Epithelial cell of prostate (primary cell): ENCODE data around the gene TGOLN2.
"Not testable (repeated sequence)": the region's sequence is repeated elsewhere in the genome, so short reads cannot be mapped to it uniquely, and the experiment has no call there.

Experiments
- DNase-seq: peaks from one replicate; pipeline ENCODE4 v3.0.0-alpha.2; 2011; ENCODE audit warnings: low read depth, low spot score
- H3K27ac ChIP-seq: fragments of 450-650 bp; 2 replicates; pipeline ENCODE4 v1.5.1; 2017; ENCODE audit warnings: mild to moderate bottlenecking

TGOLN2 gene

DNA sequence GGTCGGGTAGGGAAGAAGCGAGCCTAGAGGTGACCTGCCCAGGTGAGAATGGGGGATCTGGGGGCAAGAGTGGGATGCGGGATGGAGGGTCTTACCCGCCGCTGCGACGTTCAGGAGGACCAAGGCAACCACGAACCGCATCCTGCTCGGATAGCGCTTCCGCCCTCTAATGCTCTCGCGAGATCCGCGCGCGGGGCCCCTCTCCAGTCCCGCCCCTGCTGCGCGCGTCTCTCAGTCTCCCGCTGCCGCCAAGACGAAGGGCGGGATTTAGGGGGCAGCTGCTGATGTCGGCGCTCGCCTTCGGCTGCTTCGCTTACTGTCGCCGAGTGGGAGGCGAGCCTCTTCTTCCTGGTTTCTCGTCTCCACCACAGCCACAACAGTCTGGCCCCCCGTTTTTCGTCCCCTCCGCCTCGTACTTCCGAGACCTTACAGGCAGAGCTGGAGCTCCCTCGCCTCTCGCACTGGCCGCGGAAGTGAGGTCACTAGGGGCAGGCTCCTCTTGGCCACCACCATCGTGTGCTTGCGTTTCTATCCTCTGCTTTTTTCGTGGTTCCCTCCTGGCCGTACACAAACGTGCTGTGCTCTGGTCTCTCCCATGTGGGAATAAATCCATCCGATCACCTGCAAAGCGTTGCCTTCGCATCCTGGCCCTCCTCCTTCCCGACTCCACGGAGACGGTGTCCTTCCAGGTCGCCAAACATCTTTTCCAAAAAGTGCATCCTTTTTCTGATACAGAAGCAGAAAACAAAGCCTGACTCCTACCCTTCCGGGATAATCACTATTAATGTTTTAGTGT, at the start of gene TGOLN2:
TSS of gene TGOLN2 (minus strand) at position 168 of the 796 bp plus-strand sequence. CDS start at position 141, 27 bp downstream.
- peak within 1 kb of the TSS; percentile 81 for H3K27ac ChIP-seq
- DNase-seq, result peak; percentile 33

DNA sequence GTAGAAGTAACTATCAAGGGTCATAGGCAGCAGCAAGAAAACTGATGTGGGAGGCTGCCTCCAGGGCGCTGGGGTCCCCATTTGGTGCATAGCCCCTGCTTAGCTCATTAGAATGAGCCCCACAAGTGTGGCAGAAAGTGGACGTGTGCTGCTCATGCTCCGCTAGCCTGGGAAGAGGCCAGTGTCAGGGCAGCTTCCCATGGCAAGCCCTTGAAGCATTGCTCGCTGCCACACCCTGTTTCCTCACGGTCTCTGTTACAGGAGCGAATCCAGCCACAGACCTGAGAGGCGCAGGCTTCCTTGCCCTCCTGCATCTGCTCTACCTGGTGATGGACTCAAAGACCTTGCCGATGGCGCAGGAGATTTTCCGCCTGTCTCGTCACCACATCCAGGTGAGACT, 49.3 kb upstream of the TGOLN2 start:
- H3K27ac ChIP-seq, result peak overlapping the region; percentile 68
- no peak for DNase-seq

DNA sequence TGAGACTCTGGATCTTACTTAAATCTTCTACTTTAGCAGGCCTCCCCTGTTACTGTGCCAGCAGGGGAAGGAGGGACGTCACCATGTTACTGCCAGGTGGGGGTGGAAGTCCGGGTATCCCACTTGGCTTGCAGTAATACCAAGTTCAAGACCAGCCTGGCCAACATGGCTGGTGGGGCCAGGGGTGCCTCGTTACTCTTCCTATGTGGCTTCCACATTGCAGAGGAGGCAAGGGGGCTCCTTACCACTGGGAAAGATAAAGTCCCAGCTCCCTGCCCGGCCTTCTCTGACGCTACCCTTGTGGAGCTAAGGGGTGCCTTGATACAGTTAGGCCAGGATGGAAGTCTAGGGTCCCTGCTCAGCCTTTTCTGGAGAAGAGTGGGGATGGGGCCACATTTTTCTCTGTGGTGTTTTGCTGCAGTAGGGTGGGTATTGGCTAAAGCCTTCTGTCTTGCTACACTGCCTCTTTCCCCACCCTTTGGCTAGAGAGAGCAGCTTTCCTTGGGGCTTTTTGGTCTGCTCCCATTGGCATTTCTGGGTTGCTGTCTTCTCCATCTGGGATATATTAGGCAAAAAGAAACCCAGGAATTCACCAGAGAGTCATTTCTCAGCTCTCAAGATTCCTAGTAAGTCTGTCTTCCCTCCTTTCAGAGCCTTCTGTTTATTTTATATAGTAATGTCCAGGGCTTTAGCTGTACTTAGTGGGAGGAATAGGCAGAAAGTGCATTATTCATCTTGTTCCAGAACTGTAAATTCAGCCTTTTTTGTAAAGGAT, 48.7 kb upstream of the TGOLN2 start:
- peak overlapping the region; percentile 68 for H3K27ac ChIP-seq
- no peak for DNase-seq

DNA sequence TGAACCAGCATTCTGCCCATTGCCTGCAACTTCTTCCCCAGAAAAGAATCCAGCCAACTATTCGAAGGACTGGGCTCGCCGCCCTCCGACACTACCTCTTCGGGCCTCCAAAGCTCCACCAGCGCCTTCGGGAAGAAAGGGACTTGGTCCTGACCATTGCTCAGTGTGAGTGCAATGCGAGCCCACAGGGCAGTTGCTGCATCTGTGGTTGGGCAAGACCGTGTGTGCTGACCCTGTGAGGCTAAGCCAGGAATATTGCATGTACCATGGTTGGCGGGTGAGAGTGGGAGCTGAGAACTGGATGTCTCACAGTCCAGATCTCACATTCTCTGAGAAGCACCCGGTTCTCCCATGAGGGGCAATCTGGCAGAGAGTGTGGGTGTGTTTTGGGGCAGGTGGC, 43.3 kb upstream of the TGOLN2 start:
- no peak overlapping the region for H3K27ac ChIP-seq
- DNase-seq, result no peak

DNA sequence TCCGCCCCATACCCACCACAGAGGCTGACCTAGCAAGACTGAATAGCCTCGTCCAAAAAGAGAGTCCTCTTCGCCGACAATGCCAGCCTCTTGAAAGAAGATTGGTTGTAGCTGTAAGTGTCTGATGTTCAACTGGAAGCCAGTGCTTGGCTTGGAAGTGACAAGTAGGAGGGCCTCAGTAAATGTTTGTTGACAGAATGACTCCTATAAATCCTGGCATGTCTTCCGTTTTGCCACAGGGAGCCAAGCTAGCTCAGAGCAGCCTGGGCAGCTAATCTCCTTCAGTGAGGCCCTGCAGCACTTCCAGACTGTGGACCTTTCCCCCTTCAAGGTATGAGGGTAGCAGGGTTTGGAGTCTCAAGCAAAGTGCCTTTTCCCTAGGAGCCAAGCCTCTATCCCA, 41.7 kb upstream of the TGOLN2 start:
- peak; percentile 22 for DNase-seq
- no peak overlapping the region for H3K27ac ChIP-seq

DNA sequence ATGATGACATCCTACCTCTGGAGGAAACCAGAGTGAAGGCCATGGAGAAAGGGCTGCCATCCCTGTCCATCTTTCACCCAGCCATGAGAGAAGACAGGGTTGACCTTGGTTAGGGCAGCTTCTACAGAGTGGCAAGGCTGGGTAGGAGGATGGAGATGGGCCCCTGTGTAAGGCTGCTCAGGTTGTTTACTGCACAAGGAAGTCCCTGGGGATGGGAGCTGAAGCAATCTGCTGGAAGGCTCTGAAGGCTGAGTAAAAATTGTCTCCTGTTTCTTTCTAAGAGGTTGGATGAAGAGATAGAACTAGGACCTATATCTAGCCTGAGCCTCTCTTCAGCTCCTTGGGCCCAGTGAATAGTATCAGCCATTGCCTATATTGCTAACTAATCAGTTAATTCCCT, 41.1 kb upstream of the TGOLN2 start:
- DNase-seq, result no peak
- H3K27ac ChIP-seq, result no peak overlapping the region

DNA sequence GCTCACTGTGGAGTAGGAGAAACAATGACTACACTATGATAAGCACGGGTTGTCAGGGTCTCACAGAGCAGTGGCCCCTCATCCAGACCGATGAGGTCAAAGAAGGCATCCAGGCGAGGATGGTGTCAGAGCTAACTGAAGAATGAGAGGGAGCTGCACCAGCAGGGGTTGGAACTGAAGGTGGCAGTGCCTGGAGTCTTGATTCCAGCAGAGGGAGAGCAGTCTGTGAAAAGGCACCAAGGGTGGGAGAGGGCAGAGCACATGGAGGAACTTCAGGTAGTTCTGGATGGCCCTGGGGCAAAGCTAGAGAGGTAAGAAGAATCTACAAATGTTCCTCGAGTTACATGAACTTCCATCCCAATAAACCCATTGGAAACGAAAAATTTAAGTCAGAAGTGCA, 39.4 kb upstream of the TGOLN2 start:
- no peak overlapping the region for H3K27ac ChIP-seq
- no peak for DNase-seq

DNA sequence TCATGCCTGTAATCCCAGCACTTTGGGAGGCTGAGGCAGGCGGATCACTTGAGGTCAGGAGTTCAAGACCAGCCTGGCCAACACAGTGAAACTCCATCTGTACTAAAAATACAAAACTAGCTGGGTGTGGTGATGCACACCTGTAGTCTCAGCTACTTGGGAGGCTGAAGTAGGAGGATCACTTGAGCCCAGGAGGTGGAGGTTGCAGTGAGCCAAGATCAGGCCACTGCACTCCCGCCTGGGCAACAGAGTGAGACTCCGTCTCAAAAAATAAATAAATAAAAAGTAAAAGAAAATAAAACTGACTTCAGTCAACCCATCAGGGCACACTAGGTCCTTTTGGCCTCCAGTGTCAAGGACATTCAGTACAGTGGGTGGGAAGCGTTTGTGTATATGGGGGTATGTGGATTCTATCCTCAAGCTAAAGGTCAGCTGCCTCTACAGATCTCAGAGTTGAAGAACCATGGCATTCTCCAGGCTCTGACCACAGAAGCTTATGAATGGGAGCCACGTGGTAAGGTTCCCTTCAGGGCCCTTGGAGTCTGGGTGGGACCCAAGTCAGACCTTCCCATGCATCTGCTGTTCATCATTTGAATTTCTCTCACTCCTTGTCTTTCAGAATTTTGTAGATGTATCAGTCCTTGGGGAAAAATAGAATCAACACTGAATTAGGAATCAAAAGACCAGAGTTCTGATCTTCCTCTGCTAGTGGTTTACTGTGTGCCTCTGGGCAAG, 35.0 kb upstream of the TGOLN2 start:
- not testable (repeated sequence) for H3K27ac ChIP-seq, DNase-seq

DNA sequence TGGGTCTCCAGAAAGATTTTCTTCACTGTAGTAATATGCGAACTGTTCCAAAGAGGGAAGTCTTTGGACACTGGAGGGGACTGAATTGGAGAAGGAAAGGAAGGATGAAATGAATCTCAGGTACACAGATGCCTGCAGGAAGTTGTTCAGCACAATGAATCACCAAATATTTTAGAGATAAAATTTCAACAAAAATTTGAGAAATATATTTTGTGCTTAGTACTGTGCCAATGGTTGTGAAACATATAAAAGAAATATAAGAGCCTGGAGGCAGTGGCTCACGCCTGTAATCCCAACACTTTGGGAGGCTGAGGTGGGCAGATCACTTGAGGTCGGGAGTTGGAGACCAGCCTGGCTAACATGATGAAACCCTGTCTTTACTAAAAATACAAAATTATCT, 29.9 kb upstream of the TGOLN2 start:
- DNase-seq, result no peak

DNA sequence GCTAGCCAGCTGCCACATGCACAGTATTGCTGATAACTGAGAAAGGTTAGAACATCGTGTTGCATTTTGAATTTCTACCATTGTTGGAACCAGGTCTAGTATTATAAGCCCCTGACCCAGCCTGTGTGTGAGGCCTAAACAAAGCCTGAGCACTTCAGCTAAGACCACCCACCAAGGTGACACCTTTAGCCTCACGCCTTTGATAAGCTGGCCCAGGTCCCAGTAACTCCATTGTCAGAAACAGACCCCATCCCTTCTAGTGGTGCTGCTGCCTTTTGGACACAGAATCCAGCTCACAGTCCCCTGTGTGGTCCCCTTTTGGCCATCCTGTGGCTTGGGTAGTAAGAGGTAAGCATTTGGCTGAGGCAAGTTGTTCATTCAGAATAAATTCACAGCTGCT, 28.4 kb upstream of the TGOLN2 start:
- no peak for DNase-seq
- no peak overlapping the region for H3K27ac ChIP-seq

More for the DNA sequence above, 29.9 kb upstream of the TGOLN2 start:
- H3K27ac ChIP-seq, result peak overlapping the region; percentile 51

DNA sequence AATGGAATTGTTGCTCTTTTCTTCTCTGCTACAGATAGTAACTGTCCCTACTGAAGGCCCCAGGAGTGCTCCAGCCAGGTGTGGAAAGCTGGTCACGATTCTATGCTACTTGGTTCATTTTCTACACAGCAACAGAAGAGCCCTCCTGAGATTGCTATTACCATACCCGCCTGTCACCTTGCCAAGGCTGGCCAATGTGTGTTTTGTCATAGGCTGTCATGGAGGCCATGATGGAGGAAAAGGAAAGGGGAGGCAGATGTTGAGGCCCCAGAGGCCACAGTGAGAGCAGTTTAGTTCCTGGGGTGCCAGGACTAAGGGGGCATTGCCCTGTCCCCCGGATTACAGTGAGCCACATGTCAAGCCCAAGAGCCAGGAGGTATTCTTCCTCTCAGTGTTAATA, 27.7 kb upstream of the TGOLN2 start:
- DNase-seq, result no peak
- peak overlapping the region; percentile 79 for H3K27ac ChIP-seq

DNA sequence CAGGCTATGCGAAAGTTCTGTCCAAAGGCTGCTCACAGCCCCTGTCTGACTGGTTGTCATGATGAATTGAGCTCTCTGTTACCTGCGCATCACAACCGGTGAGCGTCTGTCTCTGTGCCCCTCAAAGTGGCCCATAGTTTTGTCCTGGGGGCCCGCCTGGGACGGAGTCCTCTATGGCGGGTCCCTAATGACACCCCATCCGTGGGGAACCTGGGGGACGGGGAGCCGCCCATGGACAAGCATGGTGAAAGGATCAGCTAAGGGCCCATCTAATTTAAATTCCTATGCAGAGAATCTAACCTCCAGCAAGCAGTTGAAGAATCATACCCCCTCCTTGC, 27.3 kb upstream of the TGOLN2 start:
- peak overlapping the region; percentile 79 for H3K27ac ChIP-seq
- DNase-seq, result no peak

DNA sequence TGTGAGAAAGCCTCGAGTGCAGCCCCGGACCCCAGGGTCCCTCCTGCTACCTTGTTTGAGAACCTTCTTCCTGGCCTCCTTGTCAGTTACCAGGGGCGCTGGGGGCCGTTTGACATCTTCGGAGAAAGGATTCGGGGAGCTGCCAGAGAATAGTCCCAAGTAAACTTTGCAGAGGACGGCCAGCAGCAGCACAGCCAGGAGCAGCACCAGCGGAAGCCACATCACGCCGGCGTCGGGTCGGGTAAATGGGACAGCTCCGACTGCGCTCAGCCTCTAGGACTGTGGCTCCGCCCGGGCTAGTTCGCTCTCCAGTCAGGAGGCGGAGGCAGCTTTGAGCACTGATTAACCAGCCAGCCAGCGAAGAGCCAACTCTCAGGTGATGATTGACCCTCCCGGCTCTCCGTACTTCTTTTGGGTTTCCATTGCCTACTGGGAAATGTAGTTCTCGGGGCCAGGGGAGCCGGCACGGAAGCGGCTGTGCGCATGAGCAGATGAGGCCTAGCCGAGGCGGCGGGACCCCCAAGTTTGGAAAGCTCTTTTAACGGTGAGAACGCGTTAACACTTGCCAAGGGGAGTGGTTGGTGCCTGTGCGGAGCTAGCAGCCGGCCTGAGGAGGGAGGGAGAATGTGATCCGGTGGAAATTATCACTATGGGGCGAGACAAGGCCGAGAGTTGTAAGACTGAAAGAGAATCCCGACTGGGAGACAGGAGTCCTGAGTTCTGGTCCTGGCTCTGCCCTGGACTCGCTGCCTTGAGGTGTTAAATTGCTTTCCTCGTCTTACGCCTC, 26.7 kb upstream of the TGOLN2 start, which contains the start of the genes ELMOD3 and RETSAT:
TSS of gene ELMOD3 (plus strand) at position 484 of the 787 bp plus-strand sequence. CDS start 2,430 bp downstream, outside the sequence.
TSS of gene RETSAT (minus strand) at position 243 of the 787 bp plus-strand sequence. CDS start at position 222, 21 bp downstream.
- peak; percentile 98 for DNase-seq

DNA sequence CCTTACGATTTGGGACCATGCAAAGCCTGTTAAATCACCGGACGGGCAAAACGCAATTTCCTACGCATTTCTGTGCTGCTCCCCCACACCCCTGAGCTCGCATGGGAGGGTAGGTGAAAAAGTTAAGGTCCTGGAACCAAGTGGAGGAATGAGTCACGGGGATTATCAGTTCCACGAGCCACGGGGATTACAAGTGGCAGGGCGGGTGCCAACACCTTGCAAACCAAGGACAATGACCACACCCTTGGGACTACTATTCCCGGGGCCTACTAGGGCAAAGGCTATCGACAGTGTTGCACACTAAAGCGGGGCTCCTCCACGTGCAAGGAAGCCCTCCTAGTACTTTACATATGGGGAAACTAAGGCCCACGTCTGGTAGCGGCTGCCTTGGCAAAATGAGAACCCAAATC, 26.1 kb upstream of the TGOLN2 start:
- DNase-seq, result no peak
- peak overlapping the region; percentile 79 for H3K27ac ChIP-seq

More for the DNA sequence above, 26.7 kb upstream of the TGOLN2 start, which contains the start of the genes ELMOD3 and RETSAT:
- H3K27ac ChIP-seq, result peak within 1 kb of the TSS; percentile 79

DNA sequence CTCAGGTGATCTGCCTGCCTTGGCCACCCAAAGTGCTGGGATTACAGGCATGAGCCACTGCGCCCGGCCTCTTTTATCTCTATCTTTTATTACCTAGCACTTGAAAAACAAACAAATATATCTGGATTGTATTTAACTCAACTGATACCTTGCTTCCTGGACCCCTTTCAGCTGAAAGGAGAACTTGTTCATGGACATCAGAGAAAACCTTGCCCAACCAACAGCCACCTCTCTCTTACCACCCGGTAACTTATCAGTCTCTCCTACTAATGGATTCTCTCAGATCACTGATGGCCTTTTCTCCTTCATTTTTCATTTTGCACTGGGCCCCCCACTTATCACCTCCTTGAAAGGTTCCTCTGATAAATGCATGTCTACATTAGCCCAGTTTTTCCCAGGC, 19.8 kb upstream of the TGOLN2 start:
- no peak for DNase-seq
- no peak overlapping the region for H3K27ac ChIP-seq

DNA sequence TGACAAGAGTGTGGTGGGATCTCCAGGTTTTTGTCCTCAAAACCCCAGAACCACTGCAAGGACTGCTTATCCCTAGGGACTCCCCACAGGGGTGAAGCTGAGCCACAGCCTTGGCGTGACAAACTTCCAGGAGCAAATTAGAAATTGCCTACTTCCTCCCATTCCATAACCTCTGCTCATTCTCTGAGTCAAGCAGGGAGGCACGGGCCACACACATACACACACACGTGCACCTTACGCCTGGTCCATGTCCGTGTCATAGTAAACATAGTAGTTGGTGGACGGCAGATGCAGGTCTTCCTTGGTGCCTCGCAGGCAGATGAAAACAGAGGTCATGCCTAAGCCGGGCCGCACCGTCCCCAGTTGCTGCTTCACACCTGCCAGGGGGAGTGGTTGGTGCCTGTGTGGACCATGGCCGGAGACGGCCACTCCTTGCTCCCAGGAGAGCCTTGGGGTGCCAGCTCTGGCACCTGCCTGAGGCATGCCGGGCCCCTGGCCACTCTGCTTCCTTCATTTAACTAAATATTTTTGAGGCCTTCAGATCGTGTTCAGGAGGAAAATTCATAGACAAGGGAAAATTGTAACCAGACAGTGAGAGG, 16.7 kb upstream of the TGOLN2 start:
- DNase-seq, result no peak
- no peak overlapping the region for H3K27ac ChIP-seq

DNA sequence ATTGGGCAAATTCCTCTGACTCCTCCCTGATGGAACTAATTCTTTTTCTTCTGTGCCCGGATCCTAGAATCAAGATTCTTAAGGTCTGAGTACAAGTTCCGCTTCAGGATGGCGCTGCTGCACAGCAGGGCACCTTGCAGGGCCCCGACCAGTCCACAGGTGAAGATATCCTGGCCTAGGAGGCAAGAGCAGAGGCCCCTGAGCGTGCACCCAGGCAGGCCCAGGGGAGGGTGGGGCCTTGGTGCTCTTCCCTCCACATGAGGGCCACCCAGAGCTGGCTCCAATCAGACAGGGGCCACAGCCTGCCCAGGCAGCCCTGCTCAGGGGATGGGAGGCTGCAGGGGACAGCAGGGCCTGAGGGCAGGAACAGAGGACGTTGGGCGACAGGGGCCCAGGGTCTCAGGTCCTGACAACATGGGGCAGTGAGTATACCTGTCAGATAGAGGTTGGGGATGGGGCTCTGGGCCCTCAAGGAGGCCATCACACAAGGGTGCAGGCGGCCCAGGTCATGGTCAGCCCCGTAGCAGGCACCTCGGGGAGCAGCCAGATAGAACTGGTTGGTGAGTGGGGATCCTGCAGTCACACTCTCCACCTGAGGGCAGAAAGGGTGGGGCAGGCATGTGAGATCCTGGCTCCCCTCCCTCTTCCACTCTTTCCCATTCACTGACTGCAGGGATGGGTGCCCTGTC, 15.6 kb upstream of the TGOLN2 start:
- DNase-seq, H3K27ac ChIP-seq: not testable (repeated sequence)

DNA sequence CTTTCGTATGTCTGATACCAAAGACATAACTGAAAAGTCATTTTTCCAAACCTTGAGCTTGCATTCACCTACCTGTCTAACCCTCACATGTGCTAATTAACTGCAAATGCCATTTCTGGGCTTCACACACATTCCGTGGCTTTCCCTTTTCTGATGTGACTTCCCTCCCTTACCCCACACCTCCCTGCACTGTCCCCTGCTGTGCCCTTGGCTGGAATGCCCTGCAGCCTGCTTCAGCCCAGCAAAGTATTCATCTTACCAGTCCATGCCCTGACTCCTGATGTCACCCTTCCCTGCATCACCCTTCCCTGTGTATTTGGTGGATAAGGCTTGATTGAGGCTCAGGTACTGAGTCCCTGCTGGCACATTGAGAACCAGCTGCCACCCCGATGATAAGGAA, 14.4 kb upstream of the TGOLN2 start:
- H3K27ac ChIP-seq, result no peak overlapping the region
- DNase-seq, result no peak
